ENCODE data around the gene WDFY3. TPM values are rescaled to one million over a fixed set of nuclear protein-coding genes. Genes with fewer than 3 reads are reported as not detected.

Gene WDFY3
- total RNA-seq, 4 donors from 2014 or later = 31.7 to 139 (median 65.2) TPM

- Histone ChIP-seq H3K27me3 (no peaks in the 10 kb centered on the region), H3K27ac (no peak overlapping the region), H3K36me3 (no peaks in the 10 kb centered on the region), H3K9me3 (peaks cover 0 to 6% (median 0%) of the 10 kb centered on the region in 4 donors), H3K4me3 (no peak overlapping the region), H3K4me1 (no peaks in the 10 kb centered on the region)
- no peak for TF ChIP-seq POLR2A (IDR thresholded peaks at IDR 0.05)
- no peak for TF ChIP-seq CTCF (IDR thresholded peaks at IDR 0.05)
- no peak for DNase-seq
Measured at GRCh38 chr4:84937381-84937977, 29.0 kb downstream of the WDFY3 start.

DNA sequence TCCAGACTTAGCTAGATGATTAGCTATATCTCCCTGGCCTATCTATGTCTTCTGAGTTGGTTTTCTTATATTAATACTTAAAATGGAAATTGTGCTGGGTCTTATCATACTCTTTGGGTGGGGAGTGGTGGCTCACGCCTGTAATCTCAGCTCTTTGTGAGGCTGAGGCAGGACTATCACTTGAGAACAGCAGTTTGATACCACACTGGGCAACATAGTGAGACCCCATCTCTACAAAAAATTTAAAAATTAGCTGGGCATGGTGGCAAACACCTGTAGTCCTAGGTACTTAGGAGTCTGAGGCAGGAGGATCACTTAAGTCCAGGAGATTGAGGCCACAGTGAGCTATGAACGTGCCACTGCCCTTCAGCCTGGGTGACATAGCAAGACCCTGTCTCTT, 30.4 kb downstream of the WDFY3 start:
- Histone ChIP-seq H3K4me3 (no peak overlapping the region), H3K27me3 (no peaks in the 10 kb centered on the region), H3K36me3 (no peaks in the 10 kb centered on the region), H3K27ac (no peak overlapping the region), H3K4me1 (no peaks in the 10 kb centered on the region), H3K9me3 (peaks cover 0 to 6% (median 0%) of the 10 kb centered on the region in 4 donors)
- no peak for TF ChIP-seq POLR2A (IDR thresholded peaks at IDR 0.05)
- TF ChIP-seq CTCF (IDR thresholded peaks at IDR 0.05) = no peak
- DNase-seq = no peak

- no peaks in the 10 kb centered on the region for H3K9me3 ChIP-seq
- no peaks in the 10 kb centered on the region for H3K27me3 ChIP-seq
- DNase-seq = no peak
- H3K4me3 ChIP-seq = no peak overlapping the region
- H3K27ac ChIP-seq = no peak overlapping the region
- H3K36me3 ChIP-seq = no peaks in the 10 kb centered on the region
- no peaks in the 10 kb centered on the region for H3K4me1 ChIP-seq
- TF ChIP-seq POLR2A (IDR thresholded peaks at IDR 0.05) = no peak
- TF ChIP-seq CTCF (IDR thresholded peaks at IDR 0.05) = no peak
Measured at GRCh38 chr4:84932462-84932861, 34.0 kb downstream of the WDFY3 start.

- TF ChIP-seq POLR2A (IDR thresholded peaks at IDR 0.05) (no peak), CTCF (IDR thresholded peaks at IDR 0.05) (no peak)
- Histone ChIP-seq H3K27ac (no peak overlapping the region), H3K4me1 (no peaks in the 10 kb centered on the region), H3K36me3 (no peaks in the 10 kb centered on the region), H3K4me3 (no peak overlapping the region), H3K9me3 (no peaks in the 10 kb centered on the region), H3K27me3 (no peaks in the 10 kb centered on the region)
- no peak for DNase-seq
Measured at GRCh38 chr4:84931961-84932360, 34.5 kb downstream of the WDFY3 start.

DNA sequence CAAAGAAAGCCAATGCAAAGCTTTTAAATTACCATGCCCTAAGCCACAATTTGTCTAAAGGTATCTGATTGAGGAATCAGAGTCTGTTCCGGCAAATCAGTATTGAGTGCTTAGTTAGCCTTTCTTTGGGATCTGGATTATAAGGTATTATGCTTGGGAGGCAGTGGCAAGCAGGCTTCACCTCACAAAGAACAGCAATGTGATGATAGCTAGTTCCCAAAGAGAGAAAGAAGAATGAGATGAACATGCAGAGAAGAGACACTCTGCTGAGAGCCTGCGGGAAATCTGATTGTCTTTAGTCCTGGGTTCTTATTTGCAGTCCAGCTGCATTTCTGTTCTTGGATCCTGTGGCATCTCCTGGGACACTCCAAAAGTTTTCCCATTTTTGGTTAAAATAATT, 35.2 kb downstream of the WDFY3 start:
- no peaks in the 10 kb centered on the region for H3K9me3 ChIP-seq
- no peak overlapping the region for H3K27ac ChIP-seq
- no peaks in the 10 kb centered on the region for H3K36me3 ChIP-seq
- no peak overlapping the region for H3K4me3 ChIP-seq
- no peak for TF ChIP-seq CTCF (IDR thresholded peaks at IDR 0.05)
- no peak for TF ChIP-seq POLR2A (IDR thresholded peaks at IDR 0.05)
- H3K4me1 ChIP-seq = no peaks in the 10 kb centered on the region
- DNase-seq = no peak
- H3K27me3 ChIP-seq = no peaks in the 10 kb centered on the region

- no peak for TF ChIP-seq CTCF (IDR thresholded peaks at IDR 0.05)
- no peak for TF ChIP-seq POLR2A (IDR thresholded peaks at IDR 0.05)
- no peaks in the 10 kb centered on the region for H3K4me1 ChIP-seq
- no peaks in the 10 kb centered on the region for H3K9me3 ChIP-seq
- H3K36me3 ChIP-seq = no peaks in the 10 kb centered on the region
- H3K4me3 ChIP-seq = no peak overlapping the region
- peak in 2 of 3 donors; percentile 47 to 49 for DNase-seq
- no peaks in the 10 kb centered on the region for H3K27me3 ChIP-seq
- no peak overlapping the region for H3K27ac ChIP-seq
Measured at GRCh38 chr4:84928089-84928488, 38.4 kb downstream of the WDFY3 start.

All from Peyer's patch (tissue), 4 donors.